ENCODE measurements around the gene ARID5B. TPM values are rescaled to one million over a fixed set of nuclear protein-coding genes. Genes with fewer than 3 reads are reported as not detected.
A peak's percentile ranks its signal among the peaks of the same experiment; 100 is the strongest.

The ARID5B gene
- total RNA-seq, 1 donor from 2014 or later, result 68.3 TPM

GRCh38 chr10:61904733-61905725 lies 3.5 kb downstream of the ARID5B start:
- peak; percentile 78 for DNase-seq

- DNase-seq, result no peak
Observed at GRCh38 chr10:61905837-61906561, 4.5 kb downstream of the ARID5B start.

- no peak for DNase-seq
Observed at GRCh38 chr10:61906562-61906901, 5.0 kb downstream of the ARID5B start.

GRCh38 chr10:61907011-61907410 lies 5.5 kb downstream of the ARID5B start:
- DNase-seq, result no peak

GRCh38 chr10:61907587-61907986 lies 6.1 kb downstream of the ARID5B start:
- no peak for DNase-seq

- no peak for DNase-seq
Observed at GRCh38 chr10:61910226-61910805, 8.8 kb downstream of the ARID5B start.

- no peak for DNase-seq
Observed at GRCh38 chr10:61910894-61911293, 9.4 kb downstream of the ARID5B start.

GRCh38 chr10:61911425-61911824 lies 9.9 kb downstream of the ARID5B start:
- no peak for DNase-seq

GRCh38 chr10:61912981-61913380 lies 11.5 kb downstream of the ARID5B start:
- DNase-seq, result no peak

GRCh38 chr10:61918140-61918539 lies 16.6 kb downstream of the ARID5B start:
- DNase-seq, result no peak

GRCh38 chr10:61918989-61919388 lies 17.5 kb downstream of the ARID5B start:
- DNase-seq, result no peak

- DNase-seq, result no peak
Observed at GRCh38 chr10:61919646-61920215, 18.2 kb downstream of the ARID5B start.

GRCh38 chr10:61921143-61921542 lies 19.6 kb downstream of the ARID5B start:
- no peak for DNase-seq

- DNase-seq, result no peak
Observed at GRCh38 chr10:61923210-61923949, 21.9 kb downstream of the ARID5B start.

- DNase-seq, result no peak
Observed at GRCh38 chr10:61923950-61924274, 22.4 kb downstream of the ARID5B start.

GRCh38 chr10:61929555-61929954 lies 28.1 kb downstream of the ARID5B start:
- DNase-seq, result no peak

- DNase-seq, result no peak
Observed at GRCh38 chr10:61931620-61932332, 30.3 kb downstream of the ARID5B start.

GRCh38 chr10:61933859-61934555 lies 32.5 kb downstream of the ARID5B start:
- DNase-seq, result no peak

GRCh38 chr10:61935077-61935476 lies 33.6 kb downstream of the ARID5B start:
- DNase-seq, result peak; percentile 80

GRCh38 chr10:61936770-61937169 lies 35.3 kb downstream of the ARID5B start:
- no peak for DNase-seq

Data from skin of body (tissue), 2 donors.